BLaER1 (cell line): ENCODE data around the gene HOXD8.

Experiments used
- H3K27ac ChIP-seq: shearing (Covaris generic); formaldehyde crosslinking; 2 replicates; pipeline ENCODE4 v1.8.1; 2022
- H3K27me3 ChIP-seq: shearing (Covaris generic); formaldehyde crosslinking; 2 replicates; pipeline ENCODE4 v1.8.1; 2022
- H3K36me3 ChIP-seq: shearing (Covaris generic); formaldehyde crosslinking; 2 replicates; pipeline ENCODE4 v1.8.1; 2022
- H3K4me1 ChIP-seq: shearing (Covaris generic); formaldehyde crosslinking; 2 replicates; pipeline ENCODE4 v1.8.1; 2022
- H3K4me2 ChIP-seq: shearing (Covaris generic); formaldehyde crosslinking; 2 replicates; pipeline ENCODE4 v1.8.1; 2022
- H3K4me3 ChIP-seq: shearing (Covaris generic); formaldehyde crosslinking; 2 replicates; pipeline ENCODE4 v1.8.1; 2022
- H3K9ac ChIP-seq: shearing (Covaris generic); formaldehyde crosslinking; 2 replicates; pipeline ENCODE4 v1.8.1; 2022
- H3K9me3 ChIP-seq: shearing (Covaris generic); formaldehyde crosslinking; 2 replicates; pipeline ENCODE4 v1.8.1; 2022
- H4K20me1 ChIP-seq: shearing (Covaris generic); formaldehyde crosslinking; 2 replicates; pipeline ENCODE4 v1.8.1; 2022
- Cebpa-rat ChIP-seq: shearing (Covaris generic); IDR thresholded peaks from 2 replicates; pipeline ENCODE4 v1.8.1; 2022

The HOXD8 gene

GRCh38 chr2:176151442-176152287 is 22.2 kb downstream of the HOXD8 start, which contains the start of gene HOXD4:
Gene HOXD4 (plus strand): TSS chr2:176151550. CDS start chr2:176151634, 84 bp downstream.
- H3K4me2 ChIP-seq, result no peak within 1 kb of the TSS
- H3K27me3 ChIP-seq, result peaks cover 99% of the 10 kb centered on the region
- H3K9ac ChIP-seq, result no peak within 1 kb of the TSS
- no peak within 1 kb of the TSS for H3K27ac ChIP-seq
- no peaks in the 10 kb centered on the region for H3K36me3 ChIP-seq
- peak within 1 kb of the TSS; percentile 22; the same call in 1 of the 2 replicates for H3K4me3 ChIP-seq
- H3K9me3 ChIP-seq, result peaks cover 68% of the 10 kb centered on the region
- H4K20me1 ChIP-seq, result no peaks in the 10 kb centered on the region; the same call in 1 of the 2 replicates
- TF ChIP-seq Cebpa-rat, result no peak
- no peaks in the 10 kb centered on the region for H3K4me1 ChIP-seq

GRCh38 chr2:176152350-176153181 is 23.1 kb downstream of the HOXD8 start:
- Histone ChIP-seq H3K36me3 (no peaks in the 10 kb centered on the region), H3K9ac (no peak overlapping the region), H4K20me1 (no peaks in the 10 kb centered on the region; the same call in 1 of the 2 replicates), H3K27ac (no peak overlapping the region), H3K4me1 (no peaks in the 10 kb centered on the region), H3K27me3 (peaks cover 99% of the 10 kb centered on the region), H3K4me3 (no peak overlapping the region), H3K9me3 (peaks cover 72% of the 10 kb centered on the region), H3K4me2 (no peak overlapping the region)
- no peak for TF ChIP-seq Cebpa-rat

- no peaks in the 10 kb centered on the region for H3K4me1 ChIP-seq
- H3K4me2 ChIP-seq, result no peak overlapping the region
- no peak overlapping the region for H3K9ac ChIP-seq
- no peak overlapping the region for H3K27ac ChIP-seq
- no peaks in the 10 kb centered on the region for H3K36me3 ChIP-seq
- TF ChIP-seq Cebpa-rat, result no peak
- peaks cover 67% of the 10 kb centered on the region for H3K9me3 ChIP-seq
- no peak overlapping the region for H3K4me3 ChIP-seq
- H3K27me3 ChIP-seq, result peaks cover 100% of the 10 kb centered on the region
- H4K20me1 ChIP-seq, result no peaks in the 10 kb centered on the region; the same call in 1 of the 2 replicates
Observed at GRCh38 chr2:176154576-176155252, 25.2 kb downstream of the HOXD8 start.

GRCh38 chr2:176155356-176156044 is 26.0 kb downstream of the HOXD8 start:
- H4K20me1 ChIP-seq, result no peaks in the 10 kb centered on the region; the same call in 1 of the 2 replicates
- no peak overlapping the region for H3K4me3 ChIP-seq
- peaks cover 67% of the 10 kb centered on the region for H3K9me3 ChIP-seq
- H3K4me2 ChIP-seq, result no peak overlapping the region
- H3K27ac ChIP-seq, result no peak overlapping the region
- no peaks in the 10 kb centered on the region for H3K4me1 ChIP-seq
- peaks cover 100% of the 10 kb centered on the region for H3K27me3 ChIP-seq
- TF ChIP-seq Cebpa-rat, result no peak
- no peaks in the 10 kb centered on the region for H3K36me3 ChIP-seq
- no peak overlapping the region for H3K9ac ChIP-seq

GRCh38 chr2:176156301-176156806 is 26.8 kb downstream of the HOXD8 start:
- Histone ChIP-seq H4K20me1 (no peaks in the 10 kb centered on the region), H3K4me2 (no peak overlapping the region), H3K27me3 (peaks cover 97% of the 10 kb centered on the region), H3K9me3 (peaks cover 67% of the 10 kb centered on the region), H3K9ac (no peak overlapping the region), H3K36me3 (no peaks in the 10 kb centered on the region), H3K4me3 (no peak overlapping the region), H3K27ac (no peak overlapping the region), H3K4me1 (no peaks in the 10 kb centered on the region)
- no peak for TF ChIP-seq Cebpa-rat

- no peaks in the 10 kb centered on the region for H4K20me1 ChIP-seq
- no peak within 1 kb of the TSS for H3K9ac ChIP-seq
- peaks cover 67% of the 10 kb centered on the region for H3K9me3 ChIP-seq
- no peak within 1 kb of the TSS for H3K4me3 ChIP-seq
- no peak within 1 kb of the TSS for H3K27ac ChIP-seq
- H3K4me2 ChIP-seq, result no peak within 1 kb of the TSS
- peaks cover 97% of the 10 kb centered on the region for H3K27me3 ChIP-seq
- no peaks in the 10 kb centered on the region for H3K4me1 ChIP-seq
- TF ChIP-seq Cebpa-rat, result no peak
- no peaks in the 10 kb centered on the region for H3K36me3 ChIP-seq
Observed at GRCh38 chr2:176156807-176157498, 27.4 kb downstream of the HOXD8 start, which contains the start of gene HOXD3. Gene HOXD3 (plus strand): TSS chr2:176157307. CDS start chr2:176169115, 11,808 bp downstream.

GRCh38 chr2:176157499-176158185 is 28.1 kb downstream of the HOXD8 start:
- peaks cover 69% of the 10 kb centered on the region for H3K9me3 ChIP-seq
- no peaks in the 10 kb centered on the region for H3K36me3 ChIP-seq
- H3K4me1 ChIP-seq, result no peaks in the 10 kb centered on the region
- H3K27ac ChIP-seq, result no peak overlapping the region
- H3K4me2 ChIP-seq, result no peak overlapping the region
- TF ChIP-seq Cebpa-rat, result no peak
- H3K27me3 ChIP-seq, result peaks cover 97% of the 10 kb centered on the region
- H3K9ac ChIP-seq, result no peak overlapping the region
- no peaks in the 10 kb centered on the region for H4K20me1 ChIP-seq
- H3K4me3 ChIP-seq, result no peak overlapping the region

GRCh38 chr2:176158186-176158591 is 28.7 kb downstream of the HOXD8 start:
- H3K4me3 ChIP-seq, result no peak overlapping the region
- H3K9ac ChIP-seq, result no peak overlapping the region
- H4K20me1 ChIP-seq, result no peaks in the 10 kb centered on the region
- H3K36me3 ChIP-seq, result no peaks in the 10 kb centered on the region
- H3K27me3 ChIP-seq, result peaks cover 94% of the 10 kb centered on the region
- H3K27ac ChIP-seq, result no peak overlapping the region
- H3K4me2 ChIP-seq, result no peak overlapping the region
- TF ChIP-seq Cebpa-rat, result no peak
- no peaks in the 10 kb centered on the region for H3K4me1 ChIP-seq
- H3K9me3 ChIP-seq, result peaks cover 70% of the 10 kb centered on the region
